Activated CD8-positive, alpha-beta memory T cell treated with anti-CD3 and anti-CD28 coated beads, Interleukin-2, amount 50 U/mL, for 1 hour (primary cell): ENCODE results near the gene ZNF346.
A peak's percentile ranks its signal among the peaks of the same experiment; 100 is the strongest.

ENCODE experiments used
- DNase-seq: peaks from one replicate; pipeline ENCODE4 v3.0.0-alpha.2; 2020; ENCODE audit errors: extremely low read depth

Gene ZNF346

DNA sequence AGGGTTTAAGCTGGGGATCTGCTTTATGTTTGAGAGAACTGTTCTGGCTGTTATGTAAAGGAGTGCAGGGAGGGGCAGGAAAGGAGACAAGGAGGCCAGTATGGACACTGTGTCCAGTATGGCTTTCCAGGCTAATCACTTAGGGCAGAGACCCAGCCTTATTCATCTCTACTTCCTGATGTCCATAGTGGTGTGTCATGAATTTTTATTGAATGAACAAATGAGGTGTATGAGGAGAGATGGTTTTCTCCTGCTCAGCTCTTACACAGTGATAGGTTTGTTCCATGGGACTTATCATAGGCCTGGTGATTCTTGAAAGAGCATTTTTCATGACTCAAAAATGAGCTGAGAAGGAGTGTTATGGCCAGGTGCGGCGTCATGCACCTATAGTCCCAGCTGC is 43.7 kb downstream of the ZNF346 start:
- no peak for DNase-seq

DNA sequence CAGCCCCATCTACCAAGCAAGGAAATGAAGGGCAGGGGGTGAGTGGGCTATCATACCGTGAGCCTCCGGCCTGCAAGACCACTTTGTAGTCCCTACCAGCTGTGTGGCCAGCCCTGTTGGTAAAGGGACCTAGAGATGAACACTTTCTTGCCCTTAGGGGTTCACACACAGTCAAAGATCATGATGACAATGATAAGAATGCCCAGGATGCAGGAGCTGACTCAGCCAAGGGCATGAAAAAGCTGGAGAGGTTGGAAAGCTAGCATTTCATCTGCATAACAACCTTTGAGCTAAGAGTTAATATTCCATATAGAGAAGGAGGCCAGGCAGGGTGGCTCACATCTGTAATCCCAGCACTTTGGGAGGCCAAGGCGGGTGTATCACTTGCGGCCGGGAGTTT is 45.0 kb downstream of the ZNF346 start:
- DNase-seq: no peak

DNA sequence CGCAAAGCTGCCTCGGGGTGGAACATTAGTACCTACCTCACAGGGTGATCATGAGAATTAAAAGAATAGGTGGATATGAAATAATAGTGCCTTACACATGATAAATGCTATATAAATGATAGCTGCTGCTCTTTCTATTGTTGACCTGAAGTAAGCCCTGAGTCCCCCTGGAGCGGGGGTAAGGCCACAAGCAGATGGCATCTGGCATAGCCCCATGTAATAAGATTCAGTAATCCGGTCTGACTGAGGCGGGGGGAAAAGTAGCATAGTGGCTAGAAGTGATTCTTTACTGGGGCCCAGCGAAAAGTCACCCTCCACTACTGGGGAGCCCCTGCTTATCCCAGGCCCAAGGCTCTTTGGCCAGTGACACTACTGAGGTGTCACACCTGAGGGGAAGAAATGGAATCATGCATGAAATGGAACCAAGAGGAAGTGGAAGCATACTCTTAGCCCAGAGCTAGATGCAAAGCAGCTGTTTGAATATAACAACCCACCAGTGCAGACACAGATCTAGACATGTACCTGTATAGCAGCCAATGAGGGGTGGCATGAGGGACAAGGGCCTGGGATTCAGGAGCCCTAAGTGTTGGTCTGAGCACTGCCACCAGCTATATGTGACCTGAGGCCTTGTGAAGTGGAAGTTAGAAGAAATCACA is 48.2 kb downstream of the ZNF346 start:
- DNase-seq: no peak

DNA sequence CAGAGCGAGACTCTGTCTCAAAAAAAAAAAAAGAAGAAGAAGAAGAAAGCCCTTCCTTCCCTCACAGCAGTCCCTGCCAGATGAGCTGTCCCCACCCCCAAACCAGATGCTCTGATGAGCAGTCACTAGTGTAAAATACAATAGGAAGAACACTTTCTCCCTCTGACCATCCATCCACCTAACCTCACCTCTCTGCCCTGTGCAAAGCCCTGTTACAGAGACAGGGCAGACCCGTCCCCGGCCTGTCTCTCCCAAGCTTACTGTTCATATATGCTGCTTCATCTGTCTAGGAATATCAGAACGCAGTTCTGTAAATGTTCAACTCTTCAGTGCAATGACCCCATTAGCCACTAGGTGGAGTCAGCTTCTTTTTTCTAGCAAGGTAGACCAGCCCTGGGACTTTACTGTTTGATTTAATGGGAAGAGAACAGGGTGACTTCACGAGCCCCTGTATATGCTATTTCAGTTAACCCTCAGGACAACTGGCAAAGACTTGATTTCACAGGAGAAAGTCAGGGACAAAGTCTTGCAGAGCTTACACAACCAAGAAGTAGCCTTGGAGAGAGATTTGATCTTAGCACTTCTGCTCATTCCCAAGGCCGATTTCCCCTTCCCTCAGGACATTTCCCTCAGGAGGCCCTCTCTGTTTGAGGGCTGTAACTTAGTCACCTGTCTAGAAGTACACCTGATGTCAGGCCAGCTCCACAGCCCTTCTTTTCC is 49.3 kb downstream of the ZNF346 start:
- DNase-seq: peak; percentile 17

DNA sequence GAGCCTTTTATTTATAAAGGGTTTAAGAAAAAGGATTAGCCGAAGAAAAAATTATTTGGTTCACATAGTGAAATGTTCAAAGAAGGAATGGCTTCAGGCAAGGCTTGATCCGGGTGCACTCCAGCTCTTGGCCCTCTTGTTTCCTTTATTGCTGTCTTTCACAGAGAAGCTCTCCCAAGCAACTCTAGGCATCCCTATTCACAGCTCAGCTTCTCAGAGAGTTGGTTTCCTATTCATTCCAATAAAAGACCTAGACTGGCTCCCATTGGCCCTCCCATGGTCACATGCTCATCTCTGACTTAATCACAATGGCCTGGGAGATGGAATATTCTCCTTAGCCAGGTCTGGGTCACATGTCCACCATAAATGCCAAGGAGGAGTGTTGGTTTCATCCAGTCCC is 54.8 kb downstream of the ZNF346 start:
- DNase-seq: no peak

DNA sequence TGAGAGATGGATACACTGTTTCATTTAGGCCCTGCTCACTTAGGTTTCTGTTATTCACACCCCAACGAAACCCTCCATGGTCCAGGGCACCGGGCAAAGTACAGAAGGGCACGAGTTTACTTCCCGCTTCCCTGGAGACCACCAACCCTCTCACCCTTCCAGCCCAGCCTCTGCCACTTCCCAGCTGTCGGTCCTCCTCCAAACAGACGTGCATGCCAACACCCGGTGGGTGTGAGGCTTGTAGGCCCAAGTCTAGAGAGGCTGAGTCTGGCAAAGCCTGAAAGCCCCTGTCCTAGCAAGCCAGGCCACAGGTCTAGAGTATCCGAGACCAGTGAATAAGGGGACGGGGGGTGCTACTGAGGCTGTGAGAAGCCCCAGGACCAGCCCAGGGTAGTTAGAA is 57.1 kb downstream of the ZNF346 start:
- no peak for DNase-seq

DNA sequence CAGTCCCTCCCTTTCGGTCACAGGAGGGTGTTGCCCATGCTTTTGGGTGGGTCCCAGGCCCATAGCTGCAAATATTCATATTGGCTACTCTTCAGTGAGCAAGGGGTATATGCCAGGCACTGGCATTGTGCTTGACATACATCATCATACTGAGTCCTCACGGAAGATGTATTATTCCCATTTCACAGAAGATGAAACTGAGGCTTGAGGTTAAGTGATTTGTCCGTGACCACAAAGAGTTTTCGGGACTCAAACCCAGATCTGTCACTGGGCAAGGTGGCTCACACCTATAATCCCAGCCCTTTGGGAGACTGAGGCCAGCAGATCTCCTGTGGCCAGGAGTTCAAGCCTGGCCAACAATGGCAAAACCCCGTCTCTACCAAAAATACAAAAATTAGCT is 57.8 kb downstream of the ZNF346 start:
- DNase-seq: no peak

DNA sequence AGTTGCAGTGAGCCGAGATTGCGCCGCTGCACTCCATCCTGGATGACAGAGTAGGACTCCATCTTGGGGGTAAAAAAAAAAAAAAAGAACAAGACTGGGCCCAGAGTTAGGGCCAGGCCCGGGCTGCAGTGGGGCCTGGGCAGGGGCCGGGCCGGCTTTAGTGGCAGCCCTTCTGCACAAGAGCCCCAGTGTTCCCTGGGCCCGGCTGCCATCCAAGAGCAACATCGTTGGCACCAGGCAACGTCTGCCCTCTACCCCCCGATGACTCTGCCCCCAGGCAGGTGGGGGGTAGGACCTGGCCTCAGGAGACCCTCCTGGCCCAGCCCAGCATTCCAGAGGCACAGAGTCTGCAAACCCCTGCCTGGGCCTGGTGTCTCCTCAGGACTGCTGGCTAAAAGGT is 59.4 kb downstream of the ZNF346 start:
- no peak for DNase-seq

DNA sequence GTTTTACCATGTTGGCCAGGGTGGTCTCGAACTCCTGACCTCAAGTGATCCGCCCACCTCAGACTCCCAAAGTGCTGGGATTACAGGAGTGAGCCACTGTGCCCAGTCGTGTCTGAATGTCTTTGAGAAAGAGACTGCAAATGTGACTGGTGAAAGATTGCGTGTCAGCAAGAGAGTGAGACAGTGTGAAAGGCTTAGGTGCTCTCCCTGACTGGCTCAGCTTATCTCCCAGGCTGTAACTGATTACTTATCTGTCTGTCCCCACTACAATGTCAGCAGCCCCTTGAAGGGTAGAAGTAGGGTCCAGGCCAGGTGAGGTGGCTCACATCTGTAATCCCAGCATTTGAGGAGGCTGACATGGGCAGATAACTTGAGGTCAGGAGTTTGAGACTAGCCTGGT is 60.9 kb downstream of the ZNF346 start:
- no peak for DNase-seq

DNA sequence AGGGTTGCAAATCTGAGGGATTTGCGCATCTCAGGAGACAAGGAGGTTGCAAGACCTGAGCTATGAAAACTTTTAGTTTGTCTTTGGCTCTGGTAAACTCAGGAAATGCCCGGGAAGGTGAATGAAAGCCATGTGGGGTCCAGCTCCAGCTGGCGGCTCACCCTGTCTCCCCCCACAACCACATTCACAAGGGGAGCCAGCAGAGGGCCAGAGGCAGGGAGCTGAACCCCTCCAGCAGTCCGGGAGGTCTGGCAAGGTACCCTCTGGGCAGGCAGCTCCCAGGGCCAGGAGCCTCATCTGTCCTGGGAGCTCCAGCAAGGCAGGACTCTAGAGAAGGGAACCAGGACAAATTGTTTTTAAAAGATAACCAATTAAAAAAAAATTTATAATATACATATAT is 61.7 kb downstream of the ZNF346 start:
- no peak for DNase-seq

DNA sequence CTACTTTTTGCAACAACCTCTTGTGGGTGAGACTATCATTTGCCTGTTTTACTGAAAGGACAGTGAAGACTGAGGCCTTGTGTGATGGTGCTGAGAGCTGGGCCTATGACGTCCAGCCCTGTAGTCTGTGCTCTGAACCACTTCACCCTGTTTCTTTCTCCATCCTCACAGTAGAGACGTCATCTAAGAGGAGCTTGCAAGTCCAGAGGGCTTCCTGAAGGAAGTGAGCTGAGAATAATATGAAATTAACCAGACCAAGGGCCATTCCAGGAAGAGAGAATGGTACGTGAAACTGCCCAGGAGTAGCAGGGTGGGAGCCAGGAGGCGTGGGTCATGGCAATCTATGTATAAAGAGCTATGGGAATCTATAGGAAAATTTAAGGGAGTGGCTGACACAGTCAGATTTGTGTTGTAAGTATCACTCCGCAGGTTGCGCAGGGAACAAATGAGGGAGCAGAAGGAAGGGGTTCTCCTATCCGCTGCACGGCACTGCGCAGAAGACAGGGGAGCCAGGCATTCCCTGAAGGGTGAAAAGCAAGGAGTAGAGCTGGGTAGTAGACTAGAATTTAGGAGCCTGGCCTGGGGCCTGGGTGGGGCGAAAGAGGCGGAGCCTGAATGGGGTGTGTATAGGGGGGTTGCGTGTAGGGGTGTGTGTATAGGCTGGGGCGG is 63.6 kb downstream of the ZNF346 start:
- no peak for DNase-seq

DNA sequence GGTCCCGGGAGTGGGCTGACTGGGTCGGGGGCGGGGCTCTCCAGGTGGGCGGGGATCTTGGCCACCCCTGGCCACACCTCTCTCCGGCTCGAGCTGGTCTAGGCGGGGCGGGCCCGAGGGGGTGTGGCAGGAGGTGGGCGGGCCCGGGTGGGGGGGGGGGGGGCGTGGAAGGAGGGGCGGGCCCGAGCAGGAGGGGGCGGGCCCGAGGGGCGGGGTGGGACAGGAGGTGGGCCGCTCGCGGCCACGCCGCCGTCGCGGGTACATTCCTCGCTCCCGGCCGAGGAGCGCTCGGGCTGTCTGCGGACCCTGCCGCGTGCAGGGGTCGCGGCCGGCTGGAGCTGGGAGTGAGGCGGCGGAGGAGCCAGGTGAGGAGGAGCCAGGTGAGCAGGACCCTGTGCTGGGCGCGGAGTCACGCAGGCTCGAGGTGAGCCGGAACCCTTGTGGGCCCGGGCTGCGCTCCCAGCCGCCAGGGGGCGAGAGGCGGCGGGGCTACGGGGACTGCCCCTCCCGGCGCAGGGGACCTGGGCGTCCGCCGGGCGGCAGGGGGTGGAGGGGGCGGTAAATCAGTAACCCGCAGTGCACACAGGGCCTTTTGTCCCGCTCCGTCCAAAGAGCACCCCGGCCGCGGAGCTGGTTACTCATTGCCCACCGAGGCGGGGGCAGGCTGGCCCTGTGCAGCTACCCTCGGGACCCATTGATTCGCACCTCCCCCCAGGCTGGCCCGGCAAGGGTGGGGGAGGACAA is 64.3 kb downstream of the ZNF346 start, which contains the start of gene FGFR4:
Gene FGFR4 (plus strand): TSS at position 262 of the 744 bp plus-strand sequence. CDS start 2,688 bp downstream, outside the sequence.
- DNase-seq: peak; percentile 30

DNA sequence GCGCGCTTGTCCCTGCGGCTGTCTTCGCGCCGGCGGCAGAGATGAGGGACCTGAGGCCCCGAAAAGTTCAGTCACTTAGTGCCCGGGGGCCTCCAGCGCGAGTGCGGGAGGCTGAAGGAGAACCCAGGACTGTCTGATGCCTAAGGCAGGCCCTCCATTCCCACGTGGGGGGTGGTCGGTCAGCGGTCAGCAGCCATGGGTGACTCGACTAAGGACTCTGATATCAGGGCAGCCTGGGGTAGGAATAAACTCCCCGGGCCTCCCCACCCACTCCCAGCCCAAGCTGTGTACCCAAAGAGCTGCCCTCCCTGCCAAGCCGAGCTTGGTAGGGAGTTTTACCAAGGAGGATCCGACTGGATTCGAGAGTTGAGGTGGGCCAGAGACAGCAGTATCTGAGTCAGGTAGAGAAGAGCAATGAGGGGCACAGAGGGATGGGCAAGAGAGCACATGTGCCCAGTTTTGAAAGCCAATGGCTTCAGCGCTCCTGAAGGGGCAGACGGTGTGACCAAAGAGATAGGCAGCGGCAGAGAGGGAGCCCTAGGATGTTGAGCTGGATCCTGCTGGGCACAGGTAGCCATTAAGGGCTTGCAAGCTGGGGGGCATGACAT is 65.0 kb downstream of the ZNF346 start:
- DNase-seq: no peak

DNA sequence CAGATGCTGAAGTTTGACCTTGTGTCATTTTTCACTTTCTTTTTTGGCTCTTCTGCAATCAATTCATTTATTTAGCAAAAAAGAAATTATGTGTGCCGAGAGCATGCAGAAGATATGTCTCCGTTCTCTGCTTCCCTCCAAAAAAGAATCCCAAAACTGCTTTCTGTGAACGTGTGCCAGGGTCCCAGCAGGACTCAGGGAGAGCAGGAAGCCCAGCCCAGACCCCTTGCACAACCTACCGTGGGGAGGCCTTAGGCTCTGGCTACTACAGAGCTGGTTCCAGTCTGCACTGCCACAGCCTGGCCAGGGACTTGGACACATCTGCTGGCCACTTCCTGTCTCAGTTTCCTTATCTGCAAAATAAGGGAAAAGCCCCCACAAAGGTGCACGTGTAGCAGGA is 66.6 kb downstream of the ZNF346 start:
- DNase-seq: no peak

DNA sequence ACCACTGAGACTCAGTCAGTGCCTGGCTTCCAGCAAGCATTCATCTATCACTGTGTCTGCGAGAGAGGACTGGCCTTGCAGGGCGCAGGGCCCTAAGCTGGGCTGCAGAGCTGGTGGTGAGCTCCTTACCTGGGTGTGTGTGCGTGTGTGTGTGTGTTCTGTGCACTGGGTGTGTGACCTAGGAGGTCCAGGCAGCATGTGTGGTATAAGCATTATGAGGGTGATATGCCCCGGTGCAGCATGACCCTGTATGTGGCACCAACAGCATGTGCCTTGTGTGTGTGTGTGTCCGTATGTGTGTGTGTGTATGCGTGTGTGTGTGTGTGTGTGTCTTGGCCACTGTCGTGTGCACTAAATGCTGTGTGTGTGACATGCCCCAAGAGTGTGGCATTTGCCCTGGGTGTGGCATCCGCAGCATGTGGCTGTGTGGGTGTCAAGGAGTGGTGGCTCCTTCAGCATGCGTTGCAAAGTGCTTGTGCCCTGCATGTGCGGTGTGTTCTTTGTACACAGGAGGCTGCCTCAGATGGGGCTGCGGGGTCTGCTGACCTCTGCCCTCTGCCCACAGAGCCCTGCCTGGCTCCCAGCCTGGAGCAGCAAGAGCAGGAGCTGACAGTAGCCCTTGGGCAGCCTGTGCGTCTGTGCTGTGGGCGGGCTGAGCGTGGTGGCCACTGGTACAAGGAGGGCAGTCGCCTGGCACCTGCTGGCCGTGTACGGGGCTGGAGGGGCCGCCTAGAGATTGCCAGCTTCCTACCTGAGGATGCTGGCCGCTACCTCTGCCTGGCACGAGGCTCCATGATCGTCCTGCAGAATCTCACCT is 67.5 kb downstream of the ZNF346 start:
- DNase-seq: no peak

DNA sequence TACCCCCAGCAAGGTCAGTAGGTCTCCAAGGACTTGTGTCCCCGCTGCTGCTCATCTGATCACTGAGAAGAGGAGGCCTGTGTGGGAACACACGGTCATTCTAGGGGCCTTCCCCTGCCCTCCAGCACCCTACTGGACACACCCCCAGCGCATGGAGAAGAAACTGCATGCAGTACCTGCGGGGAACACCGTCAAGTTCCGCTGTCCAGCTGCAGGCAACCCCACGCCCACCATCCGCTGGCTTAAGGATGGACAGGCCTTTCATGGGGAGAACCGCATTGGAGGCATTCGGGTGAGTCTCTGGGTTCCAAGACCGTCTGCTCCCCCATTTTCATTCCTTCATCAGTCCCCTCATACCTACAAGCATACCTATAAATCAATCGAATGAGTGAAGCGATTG is 68.3 kb downstream of the ZNF346 start:
- DNase-seq: no peak

DNA sequence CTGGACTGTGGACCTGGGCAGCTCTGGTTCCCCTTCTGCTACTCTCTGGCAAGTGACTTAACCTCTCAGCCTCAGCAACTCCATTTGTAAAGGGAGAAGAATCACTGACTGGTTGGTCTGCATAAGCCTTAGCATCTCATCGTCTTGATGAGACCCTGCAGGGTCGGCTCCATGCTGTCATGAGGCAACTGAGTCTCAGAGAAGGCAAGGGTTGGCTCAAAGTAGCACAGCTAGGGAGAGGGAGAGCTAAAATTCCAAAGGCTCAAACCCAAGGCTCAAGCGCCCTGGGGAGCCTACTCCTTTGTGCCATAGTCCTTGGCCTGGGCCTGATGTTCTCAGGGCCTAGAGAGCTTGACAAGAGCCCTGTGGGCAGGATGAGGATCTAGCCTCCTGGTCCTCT is 68.7 kb downstream of the ZNF346 start:
- no peak for DNase-seq

DNA sequence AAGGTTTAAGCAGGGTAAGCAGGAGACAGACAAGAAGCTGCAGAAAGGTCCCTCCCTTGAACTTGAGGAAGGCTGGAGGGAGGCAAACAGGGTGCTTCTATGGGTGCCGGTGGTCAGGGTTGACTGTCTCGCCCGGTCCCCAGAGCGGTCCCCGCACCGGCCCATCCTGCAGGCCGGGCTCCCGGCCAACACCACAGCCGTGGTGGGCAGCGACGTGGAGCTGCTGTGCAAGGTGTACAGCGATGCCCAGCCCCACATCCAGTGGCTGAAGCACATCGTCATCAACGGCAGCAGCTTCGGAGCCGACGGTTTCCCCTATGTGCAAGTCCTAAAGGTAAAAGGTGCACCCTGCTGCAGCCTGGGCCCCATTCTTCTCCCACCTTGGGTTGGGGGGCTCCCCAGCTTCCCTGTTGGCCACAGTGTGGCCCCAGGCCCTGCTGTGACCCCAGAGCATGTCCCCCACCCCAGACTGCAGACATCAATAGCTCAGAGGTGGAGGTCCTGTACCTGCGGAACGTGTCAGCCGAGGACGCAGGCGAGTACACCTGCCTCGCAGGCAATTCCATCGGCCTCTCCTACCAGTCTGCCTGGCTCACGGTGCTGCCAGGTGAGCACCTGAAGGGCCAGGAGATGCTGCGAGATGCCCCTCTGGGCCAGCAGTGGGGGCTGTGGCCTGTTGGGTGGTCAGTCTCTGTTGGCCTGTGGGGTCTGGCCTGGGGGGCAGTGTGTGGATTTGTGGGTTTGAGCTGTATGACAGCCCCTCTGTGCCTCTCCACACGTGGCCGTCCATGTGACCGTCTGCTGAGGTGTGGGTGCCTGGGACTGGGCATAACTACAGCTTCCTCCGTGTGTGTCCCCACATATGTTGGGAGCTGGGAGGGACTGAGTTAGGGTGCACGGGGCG is 69.9 kb downstream of the ZNF346 start:
- DNase-seq: no peak

DNA sequence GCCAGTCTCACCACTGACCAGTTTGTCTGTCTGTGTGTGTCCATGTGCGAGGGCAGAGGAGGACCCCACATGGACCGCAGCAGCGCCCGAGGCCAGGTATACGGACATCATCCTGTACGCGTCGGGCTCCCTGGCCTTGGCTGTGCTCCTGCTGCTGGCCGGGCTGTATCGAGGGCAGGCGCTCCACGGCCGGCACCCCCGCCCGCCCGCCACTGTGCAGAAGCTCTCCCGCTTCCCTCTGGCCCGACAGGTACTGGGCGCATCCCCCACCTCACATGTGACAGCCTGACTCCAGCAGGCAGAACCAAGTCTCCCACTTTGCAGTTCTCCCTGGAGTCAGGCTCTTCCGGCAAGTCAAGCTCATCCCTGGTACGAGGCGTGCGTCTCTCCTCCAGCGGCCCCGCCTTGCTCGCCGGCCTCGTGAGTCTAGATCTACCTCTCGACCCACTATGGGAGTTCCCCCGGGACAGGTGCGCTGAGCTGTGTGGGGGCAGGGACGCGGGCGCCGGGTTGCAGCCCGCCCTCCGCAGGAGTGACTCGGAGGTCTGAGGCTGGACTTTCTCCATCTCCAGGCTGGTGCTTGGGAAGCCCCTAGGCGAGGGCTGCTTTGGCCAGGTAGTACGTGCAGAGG is 70.7 kb downstream of the ZNF346 start:
- DNase-seq: no peak

DNA sequence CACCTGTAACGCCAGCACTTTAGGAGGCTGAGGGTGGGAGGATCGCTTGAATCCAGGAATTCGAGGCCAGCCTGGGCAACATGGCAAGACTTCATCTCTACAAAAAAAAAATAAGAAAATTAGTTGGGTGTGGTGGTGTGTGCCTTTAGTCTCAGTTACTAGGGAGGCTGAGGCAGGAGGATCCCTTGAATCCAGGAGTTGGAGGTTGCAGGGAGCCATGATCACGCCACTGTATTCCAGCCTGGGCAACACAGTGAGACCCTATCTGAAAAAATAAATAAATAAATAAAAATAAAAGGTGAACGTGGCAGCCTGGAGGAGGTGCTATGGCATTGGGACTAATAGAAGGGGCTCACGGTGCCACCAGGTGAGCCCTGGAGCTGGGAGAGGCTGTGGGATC is 71.3 kb downstream of the ZNF346 start:
- no peak for DNase-seq
